OCI-LY3 (cell line): Measurements from ENCODE around the gene BEGAIN.

Experiments
- H2AFZ ChIP-seq: fragments of 200-600, 300-600 bp; shearing (Covaris generic); 2 replicates; pipeline ENCODE4 v1.6.0; 2014; ENCODE audit warnings: antibody characterized with exemption, low read depth, low read length
- H3K27ac ChIP-seq: fragments of 200-600, 300-600 bp; sonication (generic); 2 replicates; pipeline ENCODE4 v1.5.1; 2014; ENCODE audit warnings: mild to moderate bottlenecking, low read length, moderate library complexity, mixed read lengths
- H3K27me3 ChIP-seq: fragments of 200-600, 300-600 bp; sonication (generic); 2 replicates; pipeline ENCODE4 v1.6.1; 2014; ENCODE audit warnings: low read depth, low read length, mixed read lengths
- H3K36me3 ChIP-seq: fragments of 200-600, 300-600 bp; sonication (generic); replicated peaks from 2 replicates; pipeline ENCODE3; 2014; ENCODE audit warnings: low read depth, low read length, mixed read lengths
- H3K4me1 ChIP-seq: fragments of 300-600, 200-600 bp; sonication (generic); 2 replicates; pipeline ENCODE4 v1.6.1; 2014; ENCODE audit warnings: low read length, mixed read lengths
- H3K4me2 ChIP-seq: fragments of 200-600, 300-600 bp; sonication (generic); 2 replicates; pipeline ENCODE4 v1.6.1; 2014; ENCODE audit warnings: low read length, mixed read lengths
- H3K4me3 ChIP-seq: fragments of 300-600, 200-600 bp; sonication (generic); 2 replicates; pipeline ENCODE4 v1.5.1; 2014; ENCODE audit warnings: antibody characterized with exemption, mild to moderate bottlenecking, low read length, moderate library complexity
- H3K79me2 ChIP-seq: fragments of 300-600, 200-600 bp; shearing (Covaris generic); 2 replicates; pipeline ENCODE4 v1.6.1; 2014; ENCODE audit warnings: mild to moderate bottlenecking, low read length, mixed read lengths
- H3K9ac ChIP-seq: fragments of 300-600, 200-600 bp; shearing (Covaris generic); 2 replicates; pipeline ENCODE4 v1.6.0; 2014; ENCODE audit warnings: mild to moderate bottlenecking, low read length, moderate library complexity
- H3K9me3 ChIP-seq: fragments of 200-600, 300-600 bp; shearing (Covaris generic); 2 replicates; pipeline ENCODE4 v1.6.1; 2014; ENCODE audit warnings: low read length, mixed read lengths; ENCODE audit not compliant: insufficient read depth
- H4K20me1 ChIP-seq: fragments of 200-600, 300-600 bp; sonication (generic); 2 replicates; pipeline ENCODE4 v1.6.1; 2016; ENCODE audit warnings: low read length, mixed read lengths; ENCODE audit not compliant: insufficient read depth
- CTCF ChIP-seq: fragments of 200-600, 300-600 bp; sonication (generic); IDR thresholded peaks from 2 replicates; pipeline ENCODE4 v1.5.1; 2014; ENCODE audit warnings: antibody characterized with exemption, low read length, low read depth
- EZH2phosphoT487 ChIP-seq: fragments of 200-600 bp; shearing (Covaris generic); IDR thresholded peaks from 2 replicates; pipeline ENCODE4 v1.6.1; 2018; ENCODE audit warnings: antibody characterized with exemption, mixed run types, low read depth

The BEGAIN gene

GRCh38 chr14:100532906-100533655 is 54.1 kb downstream of the BEGAIN start:
- Histone ChIP-seq H2AFZ (no peak overlapping the region), H3K27ac (no peak overlapping the region), H3K27me3 (no peaks in the 10 kb centered on the region), H3K4me2 (no peak overlapping the region), H3K4me1 (no peaks in the 10 kb centered on the region), H3K79me2 (no peaks in the 10 kb centered on the region), H3K4me3 (no peak overlapping the region), H3K9me3 (no peaks in the 10 kb centered on the region), H3K36me3 (no peaks in the 10 kb centered on the region), H4K20me1 (no peaks in the 10 kb centered on the region), H3K9ac (no peak overlapping the region)
- TF ChIP-seq CTCF (no peak), EZH2phosphoT487 (no peak)

GRCh38 chr14:100532154-100532861 is 54.9 kb downstream of the BEGAIN start:
- no peaks in the 10 kb centered on the region for H3K27me3 ChIP-seq

GRCh38 chr14:100531152-100532121 is 55.8 kb downstream of the BEGAIN start:
- Histone ChIP-seq H3K9ac (no peak overlapping the region), H3K27me3 (no peaks in the 10 kb centered on the region), H3K4me3 (no peak overlapping the region), H3K79me2 (no peaks in the 10 kb centered on the region), H3K27ac (no peak overlapping the region), H3K4me1 (no peaks in the 10 kb centered on the region), H3K4me2 (no peak overlapping the region), H3K36me3 (no peaks in the 10 kb centered on the region), H3K9me3 (no peaks in the 10 kb centered on the region), H2AFZ (no peak overlapping the region), H4K20me1 (no peaks in the 10 kb centered on the region)
- TF ChIP-seq EZH2phosphoT487, result no peak
- TF ChIP-seq CTCF, result no peak

More at GRCh38 chr14:100532154-100532861, 54.9 kb downstream of the BEGAIN start:
- TF ChIP-seq EZH2phosphoT487, result no peak
- TF ChIP-seq CTCF, result no peak
- H3K9ac ChIP-seq, result no peak overlapping the region
- H3K4me1 ChIP-seq, result no peaks in the 10 kb centered on the region
- H3K79me2 ChIP-seq, result no peaks in the 10 kb centered on the region
- H3K36me3 ChIP-seq, result no peaks in the 10 kb centered on the region
- H2AFZ ChIP-seq, result no peak overlapping the region
- H4K20me1 ChIP-seq, result no peaks in the 10 kb centered on the region
- H3K27ac ChIP-seq, result no peak overlapping the region
- H3K9me3 ChIP-seq, result no peaks in the 10 kb centered on the region
- no peak overlapping the region for H3K4me3 ChIP-seq
- H3K4me2 ChIP-seq, result no peak overlapping the region
